B cell (primary cell): ENCODE results near the gene ADAM23. TPM values are rescaled to one million over a fixed set of nuclear protein-coding genes. Genes with fewer than 3 reads are reported as not detected.

Source experiments
- ATAC-seq: fragments of 200-7000 bp; cut with Tn5 transposase; one replicate; pipeline ENCODE4 v1.10.0; 2021; ENCODE audit warnings: low read depth, mild to moderate bottlenecking, moderate number of reproducible peaks, moderate library complexity
- CTCF ChIA-PET: fragments of 350-600 bp; sonication (Branson Sonifier 250); formaldehyde crosslinking; loops from one replicate; lab custom pipeline; 2021; ENCODE audit warnings: antibody characterized with exemption, inconsistent platforms; lab: Charles Lee
- POLR2A ChIA-PET: fragments of 350-600 bp; sonication (Branson Sonifier 250); formaldehyde crosslinking; loops from one replicate; lab custom pipeline; 2021; ENCODE audit warnings: antibody characterized with exemption; lab: Charles Lee
- DNase-seq: peaks from one replicate; pipeline ENCODE4 v3.0.0; 2013
- H2AFZ ChIP-seq: 2 replicates; pipeline ENCODE4 v1.6.1; 2012; ENCODE audit warnings: mild to moderate bottlenecking, low read depth, low read length; ENCODE audit not compliant: insufficient read depth, poor library complexity, severe bottlenecking
- H3K27ac ChIP-seq, 2 donors: 1 replicate in 1 of 2; 2 replicates in 1 of 2; pipeline ENCODE4 v1.5.1; 2012 to 2013; ENCODE audit warnings: low read length in 2 of 2, mild to moderate bottlenecking in 2 of 2, moderate library complexity in 1 of 2
- H3K27me3 ChIP-seq, 4 experiments: fragments of 200-600 bp in 1 of 4; sonication (generic) in 1 of 4; replicated peaks in 1 of 4; 1 replicate in 2 of 4; 2 replicates in 2 of 4; pipeline versions ENCODE4 v1.6.1 to v1.7.0; 2013 to 2016; ENCODE audit warnings: low read length in 3 of 4, mild to moderate bottlenecking in 2 of 4, mixed read lengths in 1 of 4, moderate library complexity in 1 of 4; ENCODE audit not compliant: insufficient read depth in 4 of 4, control insufficient read depth in 3 of 4; ENCODE audit errors: control extremely low read depth in 1 of 4
- H3K36me3 ChIP-seq, 2 experiments: replicated peaks in 1 of 2; 1 replicate in 1 of 2; 2 replicates in 1 of 2; pipeline versions ENCODE4 v1.6.1 to v1.7.1; 2013; ENCODE audit warnings: low read length in 1 of 2; ENCODE audit not compliant: insufficient read depth in 2 of 2, control insufficient read depth in 1 of 2; ENCODE audit errors: control extremely low read depth in 1 of 2, extremely low read depth in 1 of 2
- H3K4me1 ChIP-seq, 2 donors: fragments of 200-600 bp in 1 of 2; sonication (generic) in 1 of 2; 1 replicate in 1 of 2; 2 replicates in 1 of 2; pipeline versions ENCODE4 v1.5.1 to v1.6.1; 2013 to 2017; ENCODE audit warnings: low read length in 2 of 2; ENCODE audit not compliant: control insufficient read depth in 2 of 2, insufficient read depth in 2 of 2
- H3K4me2 ChIP-seq: replicated peaks from 2 replicates; pipeline ENCODE3; 2012; ENCODE audit warnings: mild to moderate bottlenecking, low read depth, low read length; ENCODE audit not compliant: poor library complexity, severe bottlenecking
- H3K4me3 ChIP-seq, 5 experiments: fragments of 200-600 bp in 1 of 5; sonication (generic) in 1 of 5; 1 replicate in 3 of 5; 2 replicates in 2 of 5; pipeline versions ENCODE4 v1.5.1 to v1.7.0; 2011 to 2016; ENCODE audit warnings: low read length in 4 of 5, mild to moderate bottlenecking in 4 of 5, low read depth in 2 of 5, control low read depth in 1 of 5, moderate library complexity in 1 of 5; ENCODE audit not compliant: insufficient read depth in 1 of 5; ENCODE audit errors: control extremely low read depth in 1 of 5, extremely low read depth in 1 of 5
- H3K79me2 ChIP-seq: fragments of 200-600 bp; sonication (generic); one replicate; pipeline ENCODE4 v1.6.0; 2016; ENCODE audit warnings: low read length; ENCODE audit not compliant: control insufficient read depth, insufficient read depth
- H3K9ac ChIP-seq: fragments of 200-600 bp; sonication (generic); 2 replicates; pipeline ENCODE4 v1.6.1; 2017; ENCODE audit warnings: mild to moderate bottlenecking, low read length, moderate library complexity
- H3K9me3 ChIP-seq, 3 donors: one replicate each; pipeline versions ENCODE4 v1.6.1 to v1.7.1; 2013; ENCODE audit warnings: low read length in 2 of 3; ENCODE audit not compliant: control insufficient read depth in 2 of 3, insufficient read depth in 1 of 3; ENCODE audit errors: control extremely low read depth in 1 of 3
- H4K20me1 ChIP-seq: 2 replicates; pipeline ENCODE4 v1.6.0; 2012; ENCODE audit warnings: mild to moderate bottlenecking, low read length; ENCODE audit not compliant: insufficient read depth, control insufficient read depth, poor library complexity, severe bottlenecking
- H3K27ac Mint-ChIP-seq: one replicate; pipeline ENCODE4 v1.8.0; 2021; ENCODE audit warnings: mixed read lengths
- H3K27me3 Mint-ChIP-seq: one replicate; pipeline ENCODE4 v1.8.0; 2021; ENCODE audit warnings: mixed read lengths
- H3K4me1 Mint-ChIP-seq: one replicate; pipeline ENCODE4 v1.8.0; 2021; ENCODE audit warnings: mixed read lengths
- H3K4me3 Mint-ChIP-seq: one replicate; pipeline ENCODE4 v1.8.0; 2021; ENCODE audit warnings: mixed read lengths
- H3K9me3 Mint-ChIP-seq: one replicate; pipeline ENCODE4 v1.8.0; 2022; ENCODE audit warnings: mixed read lengths; ENCODE audit not compliant: insufficient read depth
- EZH2 ChIP-seq: IDR thresholded peaks from 2 replicates; pipeline ENCODE4 v1.6.1; 2012; ENCODE audit warnings: borderline replicate concordance, low read depth, mild to moderate bottlenecking, moderate library complexity, low read length; ENCODE audit not compliant: insufficient read depth, poor library complexity, severe bottlenecking
- WGBS: methylation state at CpG from one replicate; pipeline ENCODE4 v1.1.5; 2013; ENCODE audit warnings: missing lambda C conversion rate; ENCODE audit not compliant: insufficient coverage; 5-methylcytosine and 5-hydroxymethylcytosine counted together
- intact Hi-C: fragments of 100-400 bp; cut with micrococcal nuclease; formaldehyde crosslinking; loops from one replicate; pipeline ENCODE4 v1.10.0; 2022
- polyA plus RNA-seq: library from polyadenylated mRNA; depleted of rRNA; stranded (reverse); fragments of >200 nt; gene quantifications from 2 replicates; pipeline ENCODE4 v1.2.3, GENCODE V29; 2012
- total RNA-seq, 2 donors: library from RNA; stranded (reverse); fragments of 120-200 nt in 1 of 2; gene quantifications; 1 replicate in 1 of 2; 2 replicates in 1 of 2; pipeline versions ENCODE4 v1.2.3 to v1.2.4, GENCODE V29; 2013 to 2022
- TF ChIP-seq, protein P1 (sequence below): fragments of 200-600 bp; IDR thresholded peaks from one replicate; pipeline ENCODE4 v1.8.0; 2022; ENCODE audit warnings: antibody characterized with exemption, mild to moderate bottlenecking

The ADAM23 gene
- total and polyA plus RNA-seq, 2 donors (not counting 1 experiment from before 2014, with no cell fraction given): 0.78 to 1.7 TPM

DNA sequence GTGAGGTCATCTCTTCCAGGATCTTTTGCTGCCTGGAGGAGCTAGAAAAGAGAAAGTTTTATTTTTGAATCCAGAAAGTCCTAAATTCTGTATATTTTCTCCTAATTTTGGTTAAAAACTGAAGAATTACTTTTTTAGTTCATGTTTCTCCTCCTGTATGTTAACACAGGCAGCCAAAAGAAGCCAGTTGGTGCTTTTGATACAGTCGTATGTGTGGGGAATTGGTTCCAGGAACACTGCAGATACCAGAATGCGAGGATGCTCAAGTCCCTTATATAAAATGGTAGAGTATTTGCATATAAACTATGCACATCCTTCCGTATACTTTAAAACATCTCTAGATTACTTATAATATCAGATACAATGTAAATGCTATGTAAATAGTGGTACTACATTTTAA lies 22.6 kb upstream of the ADAM23 start:
- no CpG with 5 or more reads among the region's 3 CpGs for whole genome bisulfite sequencing
- Histone ChIP-seq H3K4me2 (no peak overlapping the region), H3K9me3 (peaks cover 0 to 2% (median 0%) of the 10 kb centered on the region in 3 donors), H3K4me3 (no peak overlapping the region), H3K27ac (no peak overlapping the region), H3K36me3 (no peaks in the 10 kb centered on the region), H3K79me2 (no peaks in the 10 kb centered on the region), H3K27me3 (no peaks in the 10 kb centered on the region), H2AFZ (no peak overlapping the region), H3K4me1 (no peaks in the 10 kb centered on the region), H4K20me1 (no peaks in the 10 kb centered on the region), H3K9ac (no peak overlapping the region)
- H3K9me3 Mint-ChIP-seq: no peaks in the 10 kb centered on the region
- H3K27ac Mint-ChIP-seq: no peak overlapping the region
- H3K27me3 Mint-ChIP-seq: peaks cover 14% of the 10 kb centered on the region
- intact Hi-C loops: no loop called here
- POLR2A ChIA-PET: no interaction called here
- H3K4me3 Mint-ChIP-seq: no peak overlapping the region
- DNase-seq (no peak), ATAC-seq (no peak)
- no peaks in the 10 kb centered on the region for H3K4me1 Mint-ChIP-seq
- CTCF ChIA-PET: no interaction called here
- TF ChIP-seq, protein P1, sequence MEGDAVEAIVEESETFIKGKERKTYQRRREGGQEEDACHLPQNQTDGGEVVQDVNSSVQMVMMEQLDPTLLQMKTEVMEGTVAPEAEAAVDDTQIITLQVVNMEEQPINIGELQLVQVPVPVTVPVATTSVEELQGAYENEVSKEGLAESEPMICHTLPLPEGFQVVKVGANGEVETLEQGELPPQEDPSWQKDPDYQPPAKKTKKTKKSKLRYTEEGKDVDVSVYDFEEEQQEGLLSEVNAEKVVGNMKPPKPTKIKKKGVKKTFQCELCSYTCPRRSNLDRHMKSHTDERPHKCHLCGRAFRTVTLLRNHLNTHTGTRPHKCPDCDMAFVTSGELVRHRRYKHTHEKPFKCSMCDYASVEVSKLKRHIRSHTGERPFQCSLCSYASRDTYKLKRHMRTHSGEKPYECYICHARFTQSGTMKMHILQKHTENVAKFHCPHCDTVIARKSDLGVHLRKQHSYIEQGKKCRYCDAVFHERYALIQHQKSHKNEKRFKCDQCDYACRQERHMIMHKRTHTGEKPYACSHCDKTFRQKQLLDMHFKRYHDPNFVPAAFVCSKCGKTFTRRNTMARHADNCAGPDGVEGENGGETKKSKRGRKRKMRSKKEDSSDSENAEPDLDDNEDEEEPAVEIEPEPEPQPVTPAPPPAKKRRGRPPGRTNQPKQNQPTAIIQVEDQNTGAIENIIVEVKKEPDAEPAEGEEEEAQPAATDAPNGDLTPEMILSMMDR: no peak
- TF ChIP-seq EZH2: no peak

DNA sequence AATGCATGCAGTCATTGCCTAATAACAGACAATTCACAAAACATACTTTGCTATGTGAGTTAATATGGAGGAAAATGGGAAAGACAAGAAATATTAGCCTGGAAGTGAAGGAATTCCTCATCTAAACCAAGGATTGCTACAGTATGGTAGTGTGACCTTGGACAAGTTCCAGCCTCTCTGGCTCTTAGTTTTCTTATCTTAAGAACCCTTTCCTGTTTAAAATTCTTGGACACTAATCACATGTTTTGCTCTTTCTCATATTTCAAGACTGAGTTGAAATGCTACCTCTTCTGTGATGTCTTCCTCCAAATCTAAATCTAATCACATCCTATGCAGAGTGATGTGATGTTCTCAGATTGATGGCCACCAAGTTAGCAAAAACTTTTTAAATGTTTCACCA lies 20.8 kb upstream of the ADAM23 start:
- no peak overlapping the region for H3K4me3 Mint-ChIP-seq
- CTCF ChIA-PET: no interaction called here
- H3K27ac ChIP-seq: no peak overlapping the region
- intact Hi-C loops: no loop called here
- TF ChIP-seq, protein P1: no peak
- no peak for TF ChIP-seq EZH2
- no peak overlapping the region for H3K4me3 ChIP-seq
- H3K27ac Mint-ChIP-seq: no peak overlapping the region
- H3K27me3 Mint-ChIP-seq: peaks cover 12% of the 10 kb centered on the region
- POLR2A ChIA-PET: no interaction called here
- no peak overlapping the region for H2AFZ ChIP-seq
- no peak overlapping the region for H3K4me2 ChIP-seq
- DNase-seq: no peak
- peaks cover 0 to 2% (median 0%) of the 10 kb centered on the region in 3 donors for H3K9me3 ChIP-seq
- no peaks in the 10 kb centered on the region for H3K9me3 Mint-ChIP-seq
- no peak for ATAC-seq
- no peaks in the 10 kb centered on the region for H4K20me1 ChIP-seq
- H3K4me1 ChIP-seq: no peaks in the 10 kb centered on the region
- no peaks in the 10 kb centered on the region for H3K79me2 ChIP-seq
- no peaks in the 10 kb centered on the region for H3K36me3 ChIP-seq
- H3K4me1 Mint-ChIP-seq: no peaks in the 10 kb centered on the region
- H3K9ac ChIP-seq: no peak overlapping the region
- H3K27me3 ChIP-seq: no peaks in the 10 kb centered on the region
